ENCODE data around the gene XIRP2.

XIRP2 gene, protein sequence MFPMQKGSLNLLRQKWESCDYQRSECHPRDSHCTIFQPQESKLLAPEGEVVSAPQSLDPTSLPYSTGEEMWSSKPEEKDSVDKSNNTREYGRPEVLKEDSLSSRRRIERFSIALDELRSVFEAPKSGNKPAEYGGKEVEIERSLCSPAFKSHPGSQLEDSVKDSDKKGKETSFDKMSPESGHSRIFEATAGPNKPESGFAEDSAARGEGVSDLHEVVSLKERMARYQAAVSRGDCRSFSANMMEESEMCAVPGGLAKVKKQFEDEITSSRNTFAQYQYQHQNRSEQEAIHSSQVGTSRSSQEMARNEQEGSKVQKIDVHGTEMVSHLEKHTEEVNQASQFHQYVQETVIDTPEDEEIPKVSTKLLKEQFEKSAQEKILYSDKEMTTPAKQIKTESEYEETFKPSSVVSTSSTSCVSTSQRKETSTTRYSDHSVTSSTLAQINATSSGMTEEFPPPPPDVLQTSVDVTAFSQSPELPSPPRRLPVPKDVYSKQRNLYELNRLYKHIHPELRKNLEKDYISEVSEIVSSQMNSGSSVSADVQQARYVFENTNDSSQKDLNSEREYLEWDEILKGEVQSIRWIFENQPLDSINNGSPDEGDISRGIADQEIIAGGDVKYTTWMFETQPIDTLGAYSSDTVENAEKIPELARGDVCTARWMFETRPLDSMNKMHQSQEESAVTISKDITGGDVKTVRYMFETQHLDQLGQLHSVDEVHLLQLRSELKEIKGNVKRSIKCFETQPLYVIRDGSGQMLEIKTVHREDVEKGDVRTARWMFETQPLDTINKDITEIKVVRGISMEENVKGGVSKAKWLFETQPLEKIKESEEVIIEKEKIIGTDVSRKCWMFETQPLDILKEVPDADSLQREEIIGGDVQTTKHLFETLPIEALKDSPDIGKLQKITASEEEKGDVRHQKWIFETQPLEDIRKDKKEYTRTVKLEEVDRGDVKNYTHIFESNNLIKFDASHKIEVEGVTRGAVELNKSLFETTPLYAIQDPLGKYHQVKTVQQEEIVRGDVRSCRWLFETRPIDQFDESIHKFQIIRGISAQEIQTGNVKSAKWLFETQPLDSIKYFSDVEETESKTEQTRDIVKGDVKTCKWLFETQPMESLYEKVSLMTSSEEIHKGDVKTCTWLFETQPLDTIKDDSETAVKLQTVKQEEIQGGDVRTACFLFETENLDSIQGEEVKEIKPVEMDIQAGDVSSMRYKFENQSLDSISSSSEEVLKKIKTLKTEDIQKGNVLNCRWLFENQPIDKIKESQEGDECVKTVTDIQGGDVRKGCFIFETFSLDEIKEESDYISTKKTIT (N-terminal part only)

DNA sequence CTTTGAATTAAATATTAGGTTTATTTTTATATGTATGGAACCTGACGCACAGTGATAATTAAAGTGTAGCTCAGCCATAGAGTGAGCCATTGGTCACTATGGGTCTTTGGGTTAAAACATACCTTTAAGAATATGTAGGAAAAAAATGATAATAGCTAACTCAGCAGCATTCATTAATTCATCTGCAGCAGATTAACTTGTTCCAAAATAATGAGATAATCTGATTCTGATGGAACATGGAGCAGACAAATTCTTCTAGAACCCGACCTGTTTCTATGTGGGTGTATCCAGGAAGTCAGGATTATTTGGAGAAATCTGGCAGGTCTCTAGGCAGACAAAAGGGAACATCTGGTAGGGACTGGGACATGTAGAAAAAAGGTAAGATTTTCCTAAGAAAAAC, at the start of gene XIRP2:
Gene XIRP2 (plus strand): TSS at position 301 of the 400 bp plus-strand sequence. CDS start 15,003 bp downstream, outside the sequence.
- Histone ChIP-seq H3K4me1 (ENCODE audit: control insufficient read depth in 2 of 2, insufficient read depth in 2 of 2, low read length in 2 of 2) (no peaks in the 10 kb centered on the region), H3K9me3 (ENCODE audit: control insufficient read depth in 2 of 2, low read length in 2 of 2) (no peaks in the 10 kb centered on the region), H3K27me3 (ENCODE audit: control insufficient read depth in 2 of 2, insufficient read depth in 2 of 2, low read length in 2 of 2) (no peaks in the 10 kb centered on the region), H3K27ac (ENCODE audit: low read depth in 2 of 2, low read length in 2 of 2) (no peak within 1 kb of the TSS), H3K9ac (ENCODE audit: low read depth in 1 of 2, low read length in 2 of 2) (no peak within 1 kb of the TSS), H3K36me3 (ENCODE audit: control insufficient read depth in 2 of 2, insufficient read depth in 2 of 2, low read length in 2 of 2) (no peaks in the 10 kb centered on the region), H3K4me3 (ENCODE audit: low read length in 2 of 2) (no peak within 1 kb of the TSS)

DNA sequence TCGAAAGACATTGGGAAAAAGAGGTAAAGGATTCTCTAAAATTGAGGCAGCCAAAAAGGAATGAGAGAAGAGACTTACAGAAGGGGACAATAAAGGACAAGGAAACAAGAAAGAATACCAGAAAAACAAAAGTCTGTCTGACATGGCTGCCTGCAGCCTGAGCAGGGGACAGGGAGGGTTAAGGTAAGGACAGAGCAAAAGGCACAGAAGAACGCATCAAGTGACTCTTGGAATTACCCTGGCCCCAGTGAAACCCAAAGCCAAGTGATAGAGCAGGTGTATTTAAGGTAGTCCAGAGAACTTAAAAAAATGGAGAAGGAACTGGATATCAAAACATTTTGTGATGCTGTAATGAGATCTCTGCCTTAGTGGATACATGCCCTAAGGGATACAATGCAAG, 47.1 kb upstream of the XIRP2 start:
- Histone ChIP-seq H3K36me3 (ENCODE audit: control insufficient read depth in 2 of 2, insufficient read depth in 2 of 2, low read length in 2 of 2) (no peaks in the 10 kb centered on the region), H3K9ac (ENCODE audit: low read depth in 1 of 2, low read length in 2 of 2) (no peak overlapping the region), H3K27ac (ENCODE audit: low read depth in 2 of 2, low read length in 2 of 2) (no peak overlapping the region), H3K27me3 (ENCODE audit: control insufficient read depth in 2 of 2, insufficient read depth in 2 of 2, low read length in 2 of 2) (no peaks in the 10 kb centered on the region), H3K4me1 (ENCODE audit: control insufficient read depth in 2 of 2, insufficient read depth in 2 of 2, low read length in 2 of 2) (no peaks in the 10 kb centered on the region), H3K4me3 (ENCODE audit: low read length in 2 of 2) (no peak overlapping the region), H3K9me3 (ENCODE audit: control insufficient read depth in 2 of 2, low read length in 2 of 2) (no peaks in the 10 kb centered on the region)

DNA sequence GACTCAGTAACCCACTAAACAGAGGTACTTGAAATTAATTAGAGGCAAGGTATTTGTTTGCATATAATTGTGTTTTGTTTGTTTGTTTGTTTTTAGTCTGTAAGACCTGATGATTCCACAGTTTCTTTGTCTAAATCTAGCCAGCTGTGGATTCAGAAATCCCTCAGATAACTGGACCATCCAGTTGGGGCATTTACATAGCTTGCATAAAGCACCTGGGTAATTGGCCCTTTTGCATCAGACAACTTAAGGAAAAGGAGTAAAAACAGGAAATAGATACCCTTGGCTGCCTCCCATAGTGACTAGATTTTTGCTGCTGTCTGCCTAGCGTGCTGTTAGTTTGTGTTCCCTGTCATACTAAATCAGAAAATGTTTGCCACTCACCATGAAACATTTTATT, 46.6 kb upstream of the XIRP2 start:
- no peak overlapping the region for H3K9ac ChIP-seq (ENCODE audit: low read depth in 1 of 2, low read length in 2 of 2)
- no peaks in the 10 kb centered on the region for H3K27me3 ChIP-seq (ENCODE audit: control insufficient read depth in 2 of 2, insufficient read depth in 2 of 2, low read length in 2 of 2)
- H3K36me3 ChIP-seq (ENCODE audit: control insufficient read depth in 2 of 2, insufficient read depth in 2 of 2, low read length in 2 of 2): no peaks in the 10 kb centered on the region
- H3K9me3 ChIP-seq (ENCODE audit: control insufficient read depth in 2 of 2, low read length in 2 of 2): no peaks in the 10 kb centered on the region
- no peak overlapping the region for H3K4me3 ChIP-seq (ENCODE audit: low read length in 2 of 2)
- H3K4me1 ChIP-seq (ENCODE audit: control insufficient read depth in 2 of 2, insufficient read depth in 2 of 2, low read length in 2 of 2): no peaks in the 10 kb centered on the region
- H3K27ac ChIP-seq (ENCODE audit: low read depth in 2 of 2, low read length in 2 of 2): no peak overlapping the region

DNA sequence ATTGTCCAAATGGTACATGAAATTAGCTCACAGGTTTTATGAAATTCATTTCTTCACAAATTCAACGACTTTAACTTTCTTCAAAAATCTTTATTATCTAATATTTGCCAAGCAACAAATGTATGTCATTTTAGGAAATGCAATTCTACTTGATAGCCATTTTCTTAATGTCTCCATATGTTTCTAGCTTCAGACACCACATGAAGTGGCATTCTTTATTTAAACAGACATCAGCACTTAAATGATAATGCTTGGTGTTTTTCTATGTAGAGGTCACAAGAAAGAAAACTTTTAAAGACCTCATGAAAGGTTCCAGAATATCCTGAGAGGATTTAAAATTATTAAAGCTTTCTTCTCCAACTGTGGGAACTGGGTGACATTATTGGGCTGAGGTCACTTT, 44.2 kb upstream of the XIRP2 start:
- Histone ChIP-seq H3K27me3 (ENCODE audit: control insufficient read depth in 2 of 2, insufficient read depth in 2 of 2, low read length in 2 of 2) (no peaks in the 10 kb centered on the region), H3K27ac (ENCODE audit: low read depth in 2 of 2, low read length in 2 of 2) (no peak overlapping the region), H3K9me3 (ENCODE audit: control insufficient read depth in 2 of 2, low read length in 2 of 2) (no peaks in the 10 kb centered on the region), H3K36me3 (ENCODE audit: control insufficient read depth in 2 of 2, insufficient read depth in 2 of 2, low read length in 2 of 2) (no peaks in the 10 kb centered on the region), H3K4me3 (ENCODE audit: low read length in 2 of 2) (no peak overlapping the region), H3K4me1 (ENCODE audit: control insufficient read depth in 2 of 2, insufficient read depth in 2 of 2, low read length in 2 of 2) (no peaks in the 10 kb centered on the region), H3K9ac (ENCODE audit: low read depth in 1 of 2, low read length in 2 of 2) (no peak overlapping the region)

DNA sequence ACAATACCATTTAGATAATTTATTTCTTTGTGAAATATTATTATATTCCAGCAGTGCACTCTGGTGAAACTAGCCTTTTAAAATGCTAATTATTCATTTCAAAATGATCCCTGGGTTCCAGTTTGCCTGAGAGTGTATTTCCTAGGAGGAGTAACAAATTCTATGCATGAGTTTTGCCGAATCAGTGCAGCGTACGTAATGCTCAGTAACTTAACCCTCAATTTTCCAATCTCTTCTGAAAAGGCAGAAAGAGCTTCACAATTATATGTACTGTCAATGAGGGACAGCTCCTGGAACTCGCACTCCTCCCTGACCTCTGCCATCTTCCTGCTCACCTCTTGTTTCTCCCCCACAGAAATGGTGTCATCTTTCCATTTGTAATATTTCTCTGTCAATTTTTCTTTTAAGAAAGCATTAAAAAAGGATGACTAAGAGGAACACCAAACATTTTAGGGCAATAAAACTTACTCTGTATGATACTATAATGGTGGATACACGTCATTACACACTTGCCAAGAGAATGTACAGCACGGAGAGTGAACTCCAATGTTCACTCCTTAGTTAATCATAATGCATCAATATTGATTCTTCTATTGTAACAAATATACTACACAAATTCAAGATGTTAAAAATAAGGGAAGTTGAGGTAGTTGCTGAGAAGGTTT, 25.7 kb upstream of the XIRP2 start:
- Histone ChIP-seq H3K27me3 (ENCODE audit: control insufficient read depth in 2 of 2, insufficient read depth in 2 of 2, low read length in 2 of 2) (no peaks in the 10 kb centered on the region), H3K9me3 (ENCODE audit: control insufficient read depth in 2 of 2, low read length in 2 of 2) (no peaks in the 10 kb centered on the region), H3K27ac (ENCODE audit: low read depth in 2 of 2, low read length in 2 of 2) (no peak overlapping the region), H3K36me3 (ENCODE audit: control insufficient read depth in 2 of 2, insufficient read depth in 2 of 2, low read length in 2 of 2) (no peaks in the 10 kb centered on the region), H3K4me3 (ENCODE audit: low read length in 2 of 2) (no peak overlapping the region), H3K4me1 (ENCODE audit: control insufficient read depth in 2 of 2, insufficient read depth in 2 of 2, low read length in 2 of 2) (no peaks in the 10 kb centered on the region), H3K9ac (ENCODE audit: low read depth in 1 of 2, low read length in 2 of 2) (no peak overlapping the region)

DNA sequence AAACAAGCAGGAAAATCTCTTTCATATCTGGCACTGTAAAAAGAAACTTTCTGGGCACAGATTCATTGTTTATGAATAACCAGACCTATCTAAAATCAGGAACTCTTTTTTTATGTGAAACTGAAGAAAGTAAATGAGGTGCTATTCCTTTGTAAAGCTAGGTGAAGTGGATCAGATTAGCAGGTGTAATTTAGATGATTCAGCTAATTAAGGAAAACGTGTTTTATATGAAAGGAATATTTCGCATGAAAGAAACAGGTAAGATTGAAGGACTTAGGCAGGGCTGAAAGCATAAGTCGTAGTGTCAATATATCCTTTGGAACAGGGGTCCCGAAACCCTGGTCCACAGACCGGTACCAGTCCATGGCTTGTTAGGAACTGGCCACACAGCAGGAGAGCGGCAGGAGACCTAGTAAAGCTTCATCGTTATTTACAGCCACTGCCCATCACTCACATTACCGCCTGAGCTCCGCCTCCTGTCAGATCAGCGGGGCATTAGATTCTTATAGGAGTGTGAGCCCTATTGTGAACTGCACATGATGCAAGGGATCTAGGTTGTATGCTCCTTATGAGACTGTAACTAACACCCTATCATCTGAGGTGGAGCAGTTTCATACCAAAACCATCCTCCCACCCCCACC, 20.3 kb upstream of the XIRP2 start:
- no peaks in the 10 kb centered on the region for H3K27me3 ChIP-seq (ENCODE audit: control insufficient read depth in 2 of 2, insufficient read depth in 2 of 2, low read length in 2 of 2)
- H3K9ac ChIP-seq (ENCODE audit: low read depth in 1 of 2, low read length in 2 of 2): no peak overlapping the region
- no peaks in the 10 kb centered on the region for H3K36me3 ChIP-seq (ENCODE audit: control insufficient read depth in 2 of 2, insufficient read depth in 2 of 2, low read length in 2 of 2)

DNA sequence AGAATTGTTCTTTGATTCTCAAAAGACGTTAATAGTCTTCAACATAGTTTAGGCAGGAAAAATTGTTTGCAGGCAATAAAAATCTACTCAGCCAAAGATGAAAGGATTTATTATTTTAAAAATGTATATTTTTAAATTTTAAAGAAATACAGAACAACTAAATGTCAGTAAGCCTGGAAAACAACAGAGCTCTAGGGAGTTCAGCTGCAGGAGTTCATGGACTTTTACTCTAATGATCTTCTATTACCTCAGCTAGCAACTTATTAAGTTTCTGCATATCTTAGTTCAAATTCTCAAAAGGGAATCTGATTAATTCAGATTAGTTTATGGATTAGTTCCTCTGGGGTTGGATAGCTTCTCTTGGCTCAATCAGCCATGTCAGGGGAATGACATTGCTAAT, 17.9 kb upstream of the XIRP2 start:
- Histone ChIP-seq H3K27ac (ENCODE audit: low read depth in 2 of 2, low read length in 2 of 2) (no peak overlapping the region), H3K4me3 (ENCODE audit: low read length in 2 of 2) (no peak overlapping the region), H3K9me3 (ENCODE audit: control insufficient read depth in 2 of 2, low read length in 2 of 2) (no peaks in the 10 kb centered on the region)

More for the DNA sequence above, 20.3 kb upstream of the XIRP2 start:
- Histone ChIP-seq H3K27ac (ENCODE audit: low read depth in 2 of 2, low read length in 2 of 2) (no peak overlapping the region), H3K4me1 (ENCODE audit: control insufficient read depth in 2 of 2, insufficient read depth in 2 of 2, low read length in 2 of 2) (no peaks in the 10 kb centered on the region), H3K9me3 (ENCODE audit: control insufficient read depth in 2 of 2, low read length in 2 of 2) (no peaks in the 10 kb centered on the region), H3K4me3 (ENCODE audit: low read length in 2 of 2) (no peak overlapping the region)

DNA sequence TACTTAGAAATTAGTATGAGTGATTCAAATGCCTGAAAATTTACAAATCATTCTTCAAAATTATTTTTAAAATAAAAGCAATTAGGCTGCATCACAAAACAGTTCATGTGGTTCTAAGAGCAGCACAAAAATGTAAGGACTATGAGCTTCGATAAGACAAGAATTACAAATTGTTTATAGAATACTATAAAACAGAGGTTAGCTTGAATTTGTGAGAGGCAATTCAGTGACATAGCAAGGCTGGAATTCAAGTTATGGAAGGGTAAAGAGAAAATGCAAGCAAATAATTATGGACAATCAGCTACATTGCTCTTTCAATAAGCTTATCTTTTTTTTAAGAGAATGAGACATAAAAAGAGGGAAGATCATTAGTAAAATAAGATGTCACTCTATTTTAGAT, 7.1 kb upstream of the XIRP2 start:
- H3K4me1 ChIP-seq (ENCODE audit: control insufficient read depth in 2 of 2, insufficient read depth in 2 of 2, low read length in 2 of 2): no peaks in the 10 kb centered on the region

More for the DNA sequence above, 17.9 kb upstream of the XIRP2 start:
- H3K9ac ChIP-seq (ENCODE audit: low read depth in 1 of 2, low read length in 2 of 2): no peak overlapping the region
- no peaks in the 10 kb centered on the region for H3K4me1 ChIP-seq (ENCODE audit: control insufficient read depth in 2 of 2, insufficient read depth in 2 of 2, low read length in 2 of 2)
- no peaks in the 10 kb centered on the region for H3K36me3 ChIP-seq (ENCODE audit: control insufficient read depth in 2 of 2, insufficient read depth in 2 of 2, low read length in 2 of 2)
- no peaks in the 10 kb centered on the region for H3K27me3 ChIP-seq (ENCODE audit: control insufficient read depth in 2 of 2, insufficient read depth in 2 of 2, low read length in 2 of 2)

DNA sequence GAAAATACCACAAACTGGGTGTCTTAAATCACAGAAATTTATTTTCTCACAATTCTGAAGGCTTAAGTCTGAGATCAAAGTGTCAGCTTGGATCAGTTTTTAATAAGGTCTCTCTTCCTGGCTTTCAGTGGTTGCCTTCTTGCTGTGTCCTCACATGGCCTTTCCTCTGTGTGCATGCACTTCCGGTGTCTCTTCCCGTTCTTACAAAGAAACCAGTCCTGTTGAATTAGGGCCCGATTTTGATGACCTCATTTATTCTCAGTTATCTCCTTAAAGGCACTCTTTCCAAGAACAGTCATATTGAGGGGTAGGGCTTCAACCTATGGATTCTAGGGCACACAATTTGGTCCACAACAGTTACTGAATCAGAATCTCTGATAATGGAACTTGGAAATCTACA, 5.4 kb upstream of the XIRP2 start:
- no peak overlapping the region for H3K27ac ChIP-seq (ENCODE audit: low read depth in 2 of 2, low read length in 2 of 2)
- no peaks in the 10 kb centered on the region for H3K9me3 ChIP-seq (ENCODE audit: control insufficient read depth in 2 of 2, low read length in 2 of 2)
- no peaks in the 10 kb centered on the region for H3K4me1 ChIP-seq (ENCODE audit: control insufficient read depth in 2 of 2, insufficient read depth in 2 of 2, low read length in 2 of 2)
- H3K4me3 ChIP-seq (ENCODE audit: low read length in 2 of 2): no peak overlapping the region
- no peaks in the 10 kb centered on the region for H3K27me3 ChIP-seq (ENCODE audit: control insufficient read depth in 2 of 2, insufficient read depth in 2 of 2, low read length in 2 of 2)
- no peaks in the 10 kb centered on the region for H3K36me3 ChIP-seq (ENCODE audit: control insufficient read depth in 2 of 2, insufficient read depth in 2 of 2, low read length in 2 of 2)
- no peak overlapping the region for H3K9ac ChIP-seq (ENCODE audit: low read depth in 1 of 2, low read length in 2 of 2)

More for the DNA sequence above, 7.1 kb upstream of the XIRP2 start:
- no peaks in the 10 kb centered on the region for H3K36me3 ChIP-seq (ENCODE audit: control insufficient read depth in 2 of 2, insufficient read depth in 2 of 2, low read length in 2 of 2)
- no peaks in the 10 kb centered on the region for H3K27me3 ChIP-seq (ENCODE audit: control insufficient read depth in 2 of 2, insufficient read depth in 2 of 2, low read length in 2 of 2)
- no peak overlapping the region for H3K4me3 ChIP-seq (ENCODE audit: low read length in 2 of 2)
- no peak overlapping the region for H3K27ac ChIP-seq (ENCODE audit: low read depth in 2 of 2, low read length in 2 of 2)
- no peaks in the 10 kb centered on the region for H3K9me3 ChIP-seq (ENCODE audit: control insufficient read depth in 2 of 2, low read length in 2 of 2)
- no peak overlapping the region for H3K9ac ChIP-seq (ENCODE audit: low read depth in 1 of 2, low read length in 2 of 2)
